GM04504 (cell line): ENCODE results near the gene DCLK3.

Experiments
- DNase-seq: peaks from one replicate; pipeline ENCODE4 v3.0.0-alpha.2; 2012; ENCODE audit warnings: low read depth

Gene DCLK3

DNA sequence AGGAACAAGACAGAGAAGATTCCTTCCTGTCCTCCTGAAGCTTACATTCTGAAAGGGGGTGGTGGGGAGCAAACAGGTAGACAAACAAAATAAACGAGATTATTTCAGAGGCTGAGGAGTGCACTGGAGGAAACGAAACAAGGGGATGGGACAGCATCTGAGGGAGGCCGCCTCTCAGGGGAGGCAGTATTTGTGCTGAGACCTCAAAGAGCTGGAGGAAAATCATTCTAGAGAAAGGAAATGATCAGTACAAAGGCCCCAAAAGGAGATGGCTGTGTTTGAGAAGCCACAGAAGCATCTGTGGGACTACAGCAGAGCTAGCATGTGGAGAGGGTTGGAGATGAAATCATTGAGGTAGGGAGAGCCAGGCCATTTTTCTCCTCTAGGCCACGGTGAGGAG is 55.1 kb downstream of the DCLK3 start:
- no peak for DNase-seq

- peak; percentile 52 for DNase-seq
Measured at GRCh38 chr3:36707623-36708409, 56.5 kb downstream of the DCLK3 start.

- no peak for DNase-seq
Measured at GRCh38 chr3:36705015-36705414, 59.3 kb downstream of the DCLK3 start.

DNA sequence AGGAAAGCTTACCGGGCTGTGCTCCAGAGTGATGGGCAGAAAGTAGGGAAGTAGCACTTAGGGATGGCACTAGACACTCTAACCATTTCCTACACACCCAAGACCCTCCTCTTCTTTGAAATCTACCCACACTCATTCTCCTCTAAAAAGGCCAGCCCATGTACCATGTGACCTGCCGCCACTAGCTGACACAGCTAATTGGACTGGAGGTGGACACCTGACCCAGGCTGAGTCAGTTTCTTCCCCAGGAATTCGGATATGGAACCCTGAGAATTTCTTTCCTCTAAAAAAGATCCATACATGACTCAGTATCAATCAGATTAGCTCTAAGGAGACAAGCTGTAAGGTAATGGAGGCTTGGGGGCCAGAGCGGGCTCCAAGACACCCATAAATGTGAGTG is 60.1 kb downstream of the DCLK3 start:
- DNase-seq = no peak

DNA sequence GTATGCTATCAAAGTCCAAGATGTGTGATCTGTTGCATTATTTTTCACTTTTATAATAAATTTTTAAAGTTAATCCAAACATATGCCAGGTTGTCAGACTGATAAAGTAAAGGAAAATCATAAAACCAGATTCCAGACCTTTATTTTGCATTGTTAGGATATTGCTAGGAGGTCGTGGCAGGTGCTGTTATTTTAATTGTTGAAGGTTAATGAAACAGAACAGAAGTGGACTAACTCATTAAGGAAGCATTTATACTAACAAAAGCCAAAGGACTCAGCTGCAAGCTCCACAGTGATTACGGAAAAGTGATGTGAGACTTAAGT is 63.1 kb downstream of the DCLK3 start:
- no peak for DNase-seq

DNA sequence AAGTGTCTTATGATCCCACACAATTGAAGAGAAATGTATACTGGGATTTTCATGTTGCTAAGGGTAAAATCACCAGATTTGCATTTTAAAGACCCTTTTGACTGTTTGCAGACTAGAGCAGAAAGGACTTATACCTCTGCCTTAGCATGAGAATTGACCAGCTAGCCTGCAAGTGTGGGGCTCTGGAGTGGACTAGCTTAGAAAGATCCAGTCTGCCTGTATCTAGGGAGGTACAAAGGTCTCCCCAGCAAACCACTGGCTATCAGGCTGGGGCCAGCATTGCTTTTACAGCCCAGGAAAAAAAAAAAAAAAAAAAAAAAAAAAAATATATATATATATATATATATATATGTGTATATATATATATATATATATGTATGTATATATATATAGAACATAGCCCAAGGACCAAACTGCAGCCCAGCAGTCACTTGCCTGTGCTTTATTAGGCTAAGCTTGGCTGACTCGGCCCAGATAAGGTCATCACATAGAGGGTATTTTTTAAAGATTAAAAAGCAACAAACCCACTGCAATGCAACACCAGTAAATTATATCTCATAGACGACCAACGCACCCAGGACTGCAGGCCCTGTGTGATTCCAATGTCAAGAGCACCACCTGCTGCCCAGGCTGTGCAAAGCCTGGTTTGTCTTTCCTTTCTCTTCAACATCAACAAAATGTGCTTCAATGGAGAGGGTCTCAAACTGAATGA is 63.7 kb downstream of the DCLK3 start:
- DNase-seq = no peak

DNA sequence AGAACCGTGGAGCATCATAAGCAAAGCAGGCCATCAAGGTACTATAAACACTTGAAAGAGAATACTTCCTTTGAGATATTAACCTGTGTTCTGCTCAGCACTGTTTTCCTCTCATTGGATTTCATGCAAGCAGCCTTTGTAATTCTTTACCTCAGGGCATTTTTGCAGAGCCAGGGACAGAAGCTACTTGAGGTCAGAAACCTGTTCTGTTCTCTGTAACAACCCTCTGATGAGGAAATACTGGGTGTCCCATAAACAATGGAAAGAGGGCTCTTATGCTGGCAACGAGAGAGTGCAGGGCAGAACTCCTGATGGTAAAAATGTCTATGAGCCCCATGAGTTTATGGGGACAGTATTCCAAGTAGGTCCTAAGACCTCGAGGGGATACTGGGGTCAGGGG is 66.0 kb downstream of the DCLK3 start:
- no peak for DNase-seq

DNA sequence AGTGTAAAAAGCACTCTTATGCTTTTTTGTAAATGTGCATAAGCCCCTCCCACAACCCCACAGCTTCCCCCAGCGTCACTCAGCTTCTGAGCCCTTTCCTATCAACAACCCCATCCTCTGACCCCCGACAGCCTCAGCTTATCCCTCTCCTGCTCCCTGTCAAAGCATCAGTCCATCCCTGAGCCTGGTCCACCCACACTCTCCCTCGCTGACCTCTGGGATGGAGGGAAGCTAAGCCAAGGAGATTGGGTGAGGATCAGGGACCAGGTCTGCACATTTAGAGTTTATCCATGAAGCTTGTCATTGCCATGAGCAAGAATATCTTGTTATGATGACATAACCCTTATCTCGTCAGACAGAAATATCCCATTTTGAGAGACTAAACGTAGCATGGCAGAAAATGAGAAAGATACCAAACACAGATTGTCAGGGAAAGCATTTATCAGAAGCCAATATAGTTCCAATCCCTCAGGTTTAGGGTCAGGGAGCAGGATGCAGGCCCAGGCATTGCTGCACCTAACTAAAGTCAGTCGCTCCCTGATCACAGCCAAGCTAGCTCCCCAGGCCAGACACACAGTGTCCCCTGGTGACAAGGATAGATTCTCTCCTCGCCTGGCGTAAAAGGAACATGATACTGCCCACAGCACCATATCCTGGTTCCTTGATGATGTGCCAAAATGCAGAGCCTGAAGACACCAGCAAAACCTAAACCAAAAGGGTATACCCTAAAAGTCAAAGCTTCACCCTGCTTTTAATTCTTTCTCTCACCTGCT is 66.9 kb downstream of the DCLK3 start:
- no peak for DNase-seq

DNA sequence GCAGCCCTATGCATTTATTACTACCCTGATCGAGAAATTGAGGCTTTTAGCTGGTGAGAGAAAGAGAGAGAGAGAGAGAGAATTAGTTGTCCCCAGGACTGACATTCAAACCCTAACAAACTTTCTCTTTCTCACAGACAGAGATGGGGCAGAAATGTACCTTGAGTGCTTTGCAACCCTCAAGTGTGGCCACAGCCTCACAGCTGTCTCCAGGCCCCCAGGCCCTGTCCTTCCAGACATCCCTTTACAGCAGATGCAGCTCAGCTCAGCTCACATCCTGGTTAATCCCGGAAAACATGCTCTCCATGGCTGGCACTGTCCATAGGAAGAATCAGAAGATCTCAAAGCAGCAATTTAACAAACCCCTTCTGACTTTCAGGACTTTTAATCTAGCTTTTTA is 67.6 kb downstream of the DCLK3 start:
- no peak for DNase-seq

- no peak for DNase-seq
Measured at GRCh38 chr3:36695769-36696137, 68.6 kb downstream of the DCLK3 start.

DNA sequence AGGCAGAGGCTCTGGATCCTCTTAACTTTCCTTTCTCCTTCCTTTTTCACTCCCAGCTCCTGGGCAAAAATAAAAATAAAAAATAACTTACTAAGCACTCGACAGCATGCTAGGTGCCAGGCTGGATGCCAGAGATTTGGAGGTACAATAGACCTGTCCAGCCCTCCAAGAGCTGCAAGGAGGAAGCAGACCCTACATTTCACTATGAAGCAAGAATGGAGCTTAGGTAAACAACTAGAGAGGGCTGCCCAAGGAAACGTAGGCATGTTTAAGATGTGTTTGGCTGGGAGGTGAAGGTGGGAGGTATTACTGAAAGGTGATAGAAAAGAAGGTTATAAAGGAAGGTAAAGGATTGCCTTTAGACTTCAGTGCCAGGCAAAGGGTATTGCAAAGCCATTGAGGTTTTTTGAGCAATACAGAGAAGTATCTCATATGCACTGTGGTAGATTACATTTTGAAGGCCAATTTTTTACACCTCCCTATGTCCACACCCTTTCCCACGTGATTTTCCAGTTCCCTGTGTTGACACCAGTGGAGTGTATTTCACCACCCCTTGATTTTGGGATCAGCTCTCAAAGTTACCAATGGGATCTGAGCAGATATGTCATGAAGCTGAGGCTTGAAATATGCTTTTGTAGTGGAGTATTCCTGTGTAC is 69.1 kb downstream of the DCLK3 start:
- DNase-seq = no peak

DNA sequence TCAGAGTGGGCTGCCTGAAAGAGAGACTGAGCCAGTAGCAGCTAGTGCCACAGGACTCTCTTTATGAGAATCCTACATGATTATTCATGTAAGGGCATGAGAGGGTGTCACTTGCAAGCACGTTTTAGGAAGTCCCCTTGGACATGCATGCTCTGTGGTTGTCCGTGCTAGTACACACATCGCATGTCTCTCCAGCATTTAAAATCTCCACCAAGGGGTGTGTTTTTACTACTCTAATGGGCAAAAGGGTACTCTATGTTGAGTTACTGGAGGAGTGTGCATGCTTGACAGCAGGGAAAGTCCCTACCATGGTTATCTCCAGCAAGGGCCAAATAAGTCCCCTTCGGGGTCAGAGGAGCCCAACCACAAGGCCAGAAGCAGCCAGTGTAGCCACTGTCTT is 70.7 kb downstream of the DCLK3 start:
- DNase-seq = no peak

DNA sequence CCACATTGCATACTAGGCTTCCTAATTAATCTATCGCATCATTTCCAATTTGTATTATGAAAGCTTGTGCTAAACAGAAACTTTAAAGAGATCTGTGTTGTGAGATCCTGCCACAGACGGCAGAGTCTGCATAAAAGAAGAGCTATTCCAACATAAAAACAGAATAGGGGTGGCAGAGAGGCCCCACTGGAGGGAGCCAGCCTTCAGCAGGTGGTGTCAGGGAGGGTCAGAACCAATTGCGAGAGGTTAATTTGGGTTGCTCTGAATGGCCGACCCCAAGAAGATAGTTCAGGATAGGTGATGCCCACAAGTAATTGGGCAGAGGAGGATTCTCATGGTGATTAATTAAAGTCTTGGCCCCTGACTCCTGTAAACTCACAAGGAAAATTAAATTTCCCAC is 74.8 kb downstream of the DCLK3 start:
- no peak for DNase-seq

- no peak for DNase-seq
Measured at GRCh38 chr3:36688815-36689214, 75.5 kb downstream of the DCLK3 start.

GRCh38 chr3:36686516-36686915 is 77.8 kb downstream of the DCLK3 start:
- no peak for DNase-seq

DNA sequence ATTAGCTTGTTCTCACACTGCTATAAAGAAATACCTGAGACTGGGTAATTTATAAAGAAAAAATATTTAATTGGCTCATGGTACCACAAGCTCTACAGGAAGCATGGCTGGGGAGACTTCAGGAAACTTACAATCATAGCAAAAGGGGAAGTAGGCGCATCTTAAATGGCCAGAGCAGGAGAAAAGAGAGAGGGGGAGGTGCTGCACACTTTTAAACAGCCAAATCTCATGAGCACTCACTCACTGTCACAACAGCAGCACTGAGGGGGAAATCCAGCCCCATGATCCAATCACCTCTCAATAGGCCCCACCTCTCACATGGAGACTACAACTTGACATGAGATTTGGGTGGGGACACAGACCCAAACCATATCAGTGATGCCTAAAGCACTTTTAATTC is 82.5 kb downstream of the DCLK3 start:
- DNase-seq = no peak

DNA sequence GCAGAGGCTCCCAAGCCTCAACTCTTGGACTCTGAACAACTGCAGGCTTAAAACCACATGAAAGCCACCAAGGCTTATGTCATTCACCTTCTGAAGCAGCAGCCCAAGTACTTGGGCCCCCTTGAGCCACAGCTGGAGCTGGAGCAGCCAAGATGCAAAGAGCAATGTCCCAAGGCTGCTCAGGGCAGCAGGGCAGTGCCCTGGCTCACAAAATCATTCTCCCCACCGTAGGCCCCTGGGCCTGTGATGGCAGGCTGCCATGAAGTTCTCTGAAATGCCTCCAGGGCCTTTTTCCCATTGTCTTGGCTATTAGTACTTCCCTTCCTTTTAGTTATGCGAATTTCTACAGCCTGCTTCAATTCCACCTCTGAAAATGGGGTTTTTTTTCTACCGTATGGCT is 83.4 kb downstream of the DCLK3 start:
- DNase-seq = no peak

DNA sequence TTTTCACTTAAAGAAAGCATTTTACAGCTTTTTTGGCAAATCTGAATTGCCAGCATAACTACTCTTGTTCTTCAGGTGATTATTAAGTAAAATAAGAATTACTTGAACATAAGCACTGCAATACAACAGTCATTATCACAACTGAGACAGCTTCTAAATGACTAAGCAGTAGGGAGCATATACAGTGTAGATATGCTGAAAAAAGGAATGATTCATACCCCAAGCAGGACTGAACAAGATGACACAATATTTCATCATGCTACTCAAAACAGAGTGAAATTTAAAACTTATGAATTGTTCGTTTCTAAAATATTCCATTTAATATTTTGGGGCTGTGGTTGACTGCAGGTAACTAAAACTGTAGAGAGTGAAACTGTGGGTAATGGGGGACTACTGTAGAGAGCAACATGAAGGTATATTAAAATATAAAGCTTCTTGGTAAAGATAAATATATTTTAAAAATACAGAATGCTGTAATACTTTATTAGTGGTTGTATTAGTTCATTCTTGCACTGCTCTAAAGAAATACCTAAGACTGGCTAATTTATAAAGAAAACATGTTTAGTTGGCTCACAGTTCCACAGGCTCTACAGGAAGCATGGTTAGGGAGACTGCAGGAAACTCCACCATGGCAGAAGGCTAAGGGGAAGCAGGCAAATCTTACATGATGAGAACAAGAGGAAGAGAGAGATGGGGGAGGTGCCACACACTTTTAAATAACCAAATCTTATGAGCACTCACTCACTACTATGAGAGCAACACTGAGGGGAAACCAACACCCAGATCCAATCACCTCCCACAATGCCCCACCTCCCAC is 84.8 kb downstream of the DCLK3 start:
- DNase-seq = peak; percentile 55

- no peak for DNase-seq
Measured at GRCh38 chr3:36678216-36679013, 85.9 kb downstream of the DCLK3 start.

- peak; percentile 80 for DNase-seq
Measured at GRCh38 chr3:36677331-36678007, 86.9 kb downstream of the DCLK3 start.
